Keratinocyte (primary cell): ENCODE data around the gene SERPINA1. TPM values are rescaled to one million over a fixed set of nuclear protein-coding genes. Genes with fewer than 3 reads are reported as not detected.

Source experiments
- DNase-seq: peaks from one replicate; pipeline ENCODE4 v3.0.0-alpha.2; 2011; ENCODE audit warnings: low read depth, missing footprints, low spot score
- FAIRE-seq: peaks from 2 replicates; lab custom pipeline; 2011; peaks lifted over from hg19 to GRCh38; lab: Jason Lieb, UNC
- H2AFZ ChIP-seq: 2 replicates; pipeline ENCODE4 v1.6.0; 2012; ENCODE audit warnings: low read length, control low read depth, inconsistent platforms; ENCODE audit not compliant: control insufficient read depth
- H3K27ac ChIP-seq: 2 replicates; pipeline ENCODE4 v1.5.1; 2011; ENCODE audit warnings: low read length; ENCODE audit not compliant: control insufficient read depth, insufficient read depth
- H3K27me3 ChIP-seq: 3 replicates; pipeline ENCODE4 v1.6.0; 2011; ENCODE audit warnings: low read length; ENCODE audit not compliant: control insufficient read depth, insufficient read depth; ENCODE audit errors: extremely low read depth
- H3K36me3 ChIP-seq, 2 experiments: 2 replicates in 1 of 2; 3 replicates in 1 of 2; pipeline ENCODE4 v1.5.1; 2011; ENCODE audit warnings: low read length in 2 of 2, mild to moderate bottlenecking in 1 of 2; ENCODE audit not compliant: control insufficient read depth in 2 of 2, insufficient read depth in 2 of 2; ENCODE audit errors: extremely low read depth in 1 of 2
- H3K4me1 ChIP-seq: 3 replicates; pipeline ENCODE4 v1.5.1; 2011; ENCODE audit warnings: low read length; ENCODE audit not compliant: control insufficient read depth, insufficient read depth; ENCODE audit errors: extremely low read depth
- H3K4me2 ChIP-seq: 3 replicates; pipeline ENCODE4 v1.6.0; 2011; ENCODE audit warnings: low read depth, low read length; ENCODE audit not compliant: control insufficient read depth, insufficient read depth; ENCODE audit errors: extremely low read depth
- H3K4me3 ChIP-seq, 3 experiments: fragments of 200-600 bp in 1 of 3; sonication (generic) in 1 of 3; 2 replicates in 2 of 3; 3 replicates in 1 of 3; pipeline ENCODE4 v1.5.1; 2011 to 2016; ENCODE audit warnings: low read length in 3 of 3, mild to moderate bottlenecking in 3 of 3, control low read depth in 2 of 3, inconsistent platforms in 1 of 3, low read depth in 1 of 3, mixed read lengths in 1 of 3, mixed run types in 1 of 3, moderate library complexity in 1 of 3; ENCODE audit not compliant: control insufficient read depth in 2 of 3, insufficient read depth in 2 of 3; ENCODE audit errors: extremely low read depth in 1 of 3
- H3K79me2 ChIP-seq: 2 replicates; pipeline ENCODE4 v1.6.0; 2012; ENCODE audit warnings: low read length; ENCODE audit not compliant: control insufficient read depth, insufficient read depth
- H3K9ac ChIP-seq: 3 replicates; pipeline ENCODE4 v1.6.0; 2011; ENCODE audit warnings: low read length; ENCODE audit not compliant: control insufficient read depth, insufficient read depth; ENCODE audit errors: extremely low read depth
- H3K9me1 ChIP-seq: 3 replicates; pipeline ENCODE4 v1.6.0; 2011; ENCODE audit warnings: low read length; ENCODE audit not compliant: control insufficient read depth, insufficient read depth; ENCODE audit errors: extremely low read depth
- H3K9me3 ChIP-seq: 2 replicates; pipeline ENCODE4 v1.5.1; 2012; ENCODE audit warnings: low read depth, low read length; ENCODE audit not compliant: control insufficient read depth
- H4K20me1 ChIP-seq: 3 replicates; pipeline ENCODE4 v1.6.0; 2011; ENCODE audit warnings: low read length; ENCODE audit not compliant: control insufficient read depth, insufficient read depth; ENCODE audit errors: extremely low read depth
- CTCF ChIP-seq, 3 experiments: IDR thresholded peaks in 1 of 3; conservative IDR thresholded peaks in 1 of 3; optimal IDR thresholded peaks in 1 of 3; 2 replicates in 2 of 3; 3 replicates in 1 of 3; pipeline versions ENCODE3 to v1.5.1; 2011; ENCODE audit warnings: low read length in 3 of 3, mild to moderate bottlenecking in 3 of 3, moderate library complexity in 2 of 3, control low read depth in 1 of 3, inconsistent platforms in 1 of 3; ENCODE audit not compliant: insufficient read depth in 2 of 3; ENCODE audit errors: extremely low read depth in 1 of 3
- EZH2 ChIP-seq: IDR thresholded peaks from one replicate; pipeline ENCODE4 v1.6.1; 2012; ENCODE audit warnings: inconsistent platforms, mild to moderate bottlenecking, low read length, moderate library complexity
- dilution Hi-C: fragments of 300-500 bp; cut with MboI; formaldehyde crosslinking; loops from one replicate; pipeline ENCODE4 v1.7.0; 2020; ENCODE audit warnings: low sequenced_read_pairs; ENCODE audit not compliant: extremely low pct_ligation_motif_present
- polyA minus RNA-seq, 3 experiments: library from RNA; depleted of rRNA, polyadenylated mRNA; stranded (reverse); fragments of >200 nt; gene quantifications; 1 replicate in 1 of 3; 2 replicates in 1 of 3; 3 replicates in 1 of 3; pipeline ENCODE4 v1.2.3, GENCODE V29; 2011
- polyA plus RNA-seq, 5 experiments: library from polyadenylated mRNA; depleted of rRNA in 3 of 5; stranded (reverse) in 3 of 5; stranded (forward) in 1 of 5; unstranded in 1 of 5; fragments of >200 nt; gene quantifications; 1 replicate in 1 of 5; 2 replicates in 3 of 5; 3 replicates in 1 of 5; pipeline versions ENCODE4 v1.2.1 to v1.2.3, GENCODE V29; 2011 to 2012; ENCODE audit warnings: missing spikeins in 2 of 5, low read depth in 1 of 5, low replicate concordance in 1 of 5

The SERPINA1 gene
- 0.48 to 0.71 TPM (median 0.52 TPM) in 3 replicates for polyA plus RNA-seq
- 0.99 TPM for polyA plus RNA-seq (2011; ENCODE audit: low read depth)
- polyA plus RNA-seq (2011; cell fraction: cytosol; rRNA removed), result 0.46 and 0.56 TPM in 2 replicates
- polyA plus RNA-seq (2011; cell fraction: nucleus; rRNA removed), result 0.31 and 0.57 TPM in 2 replicates
- 0.38 and 0.96 TPM in 2 replicates for polyA plus RNA-seq (2012; ENCODE audit: low replicate concordance)
- polyA minus RNA-seq, result 0.69 to 9.1 TPM (median 1.8 TPM) in 3 replicates
- polyA minus RNA-seq (2011; cell fraction: cytosol; rRNA and poly(A)+ RNA removed), result not detected
- polyA minus RNA-seq (2011; cell fraction: nucleus; rRNA and poly(A)+ RNA removed), result not detected in 2 replicates

GRCh38 chr14:94388384-94389103 is at the start of gene SERPINA1:
Gene SERPINA1 (minus strand): TSS chr14:94388602. CDS start chr14:94383237, 5,365 bp downstream.
- DNase-seq (no peak), FAIRE-seq (no peak)
- dilution Hi-C loops, result no loop called here
- no peaks in the 10 kb centered on the region for H3K27me3 ChIP-seq
- no peak within 1 kb of the TSS for H3K4me3 ChIP-seq
- TF ChIP-seq EZH2 (no peak), CTCF (optimal IDR thresholded peaks at IDR 0.05 in 1 of 3, IDR thresholded peaks at IDR 0.05 in 1 of 3, conservative IDR thresholded peaks at IDR 0.05 in 1 of 3; ENCODE audit: extremely low read depth in 1 of 3, insufficient read depth in 2 of 3, low read length in 3 of 3) (no peak)
- no peaks in the 10 kb centered on the region for H4K20me1 ChIP-seq
- no peaks in the 10 kb centered on the region for H3K9me1 ChIP-seq
- no peak within 1 kb of the TSS for H3K27ac ChIP-seq
- no peaks in the 10 kb centered on the region for H3K79me2 ChIP-seq
- no peak within 1 kb of the TSS for H3K9ac ChIP-seq
- no peaks in the 10 kb centered on the region for H3K9me3 ChIP-seq
- H3K36me3 ChIP-seq, result no peaks in the 10 kb centered on the region
- no peak within 1 kb of the TSS for H2AFZ ChIP-seq
- H3K4me2 ChIP-seq, result no peak within 1 kb of the TSS
- H3K4me1 ChIP-seq, result peaks cover 5% of the 10 kb centered on the region

DNA sequence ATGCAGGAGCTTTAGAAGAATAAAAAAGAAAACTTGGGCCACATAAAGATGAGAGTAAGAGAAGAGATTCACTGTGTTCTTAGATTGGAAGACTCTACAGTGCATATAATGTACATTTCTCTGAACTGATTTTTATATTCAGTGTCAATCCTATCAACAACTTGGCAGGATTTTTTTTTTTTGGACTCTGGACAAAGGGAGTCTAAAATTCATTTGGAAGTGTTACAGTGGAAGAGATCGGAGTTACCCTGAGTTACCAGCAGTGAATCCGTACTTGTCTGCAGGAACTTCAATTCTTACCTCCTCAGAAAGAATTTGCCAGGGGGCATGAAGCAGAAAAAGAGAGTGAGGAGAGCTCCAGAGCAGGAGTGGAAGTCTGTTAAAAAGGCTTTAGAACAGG is 40.2 kb upstream of the SERPINA1 start:
- no peak for TF ChIP-seq EZH2
- TF ChIP-seq CTCF (optimal IDR thresholded peaks at IDR 0.05 in 1 of 3, IDR thresholded peaks at IDR 0.05 in 1 of 3, conservative IDR thresholded peaks at IDR 0.05 in 1 of 3; ENCODE audit: extremely low read depth in 1 of 3, insufficient read depth in 2 of 3, low read length in 3 of 3), result no peak

More for the DNA sequence above, 40.2 kb upstream of the SERPINA1 start:
- dilution Hi-C loops, result no loop called here
- H3K9me1 ChIP-seq, result no peaks in the 10 kb centered on the region
- no peaks in the 10 kb centered on the region for H4K20me1 ChIP-seq
- DNase-seq, result no peak
- no peak overlapping the region for H3K4me3 ChIP-seq
- peaks cover 10% of the 10 kb centered on the region for H3K4me1 ChIP-seq
- H3K27me3 ChIP-seq, result no peaks in the 10 kb centered on the region
- FAIRE-seq, result no peak
- H2AFZ ChIP-seq, result no peak overlapping the region
- no peak overlapping the region for H3K9ac ChIP-seq
- H3K36me3 ChIP-seq, result no peaks in the 10 kb centered on the region
- H3K9me3 ChIP-seq, result no peaks in the 10 kb centered on the region
- H3K79me2 ChIP-seq, result no peaks in the 10 kb centered on the region
- no peak overlapping the region for H3K27ac ChIP-seq
- H3K4me2 ChIP-seq, result no peak overlapping the region
